PC-9 (cell line): Measurements from ENCODE around the gene ZNF552.
"Not testable (repeated sequence)": the region's sequence is repeated elsewhere in the genome, so short reads cannot be mapped to it uniquely, and the experiment has no call there.

Experiments used
- CTCF ChIP-seq: fragments of 200-600 bp; sonication (generic); conservative IDR thresholded peaks from 2 replicates; pipeline ENCODE4 v1.6.1; 2017; ENCODE audit warnings: mixed run types, antibody characterized with exemption, mild to moderate bottlenecking, moderate library complexity
- EZH2 ChIP-seq: fragments of 200-600 bp; sonication (generic); IDR thresholded peaks from 2 replicates; pipeline ENCODE4 v1.8.0; 2017; ENCODE audit warnings: antibody characterized with exemption, low read depth

- TF ChIP-seq CTCF, EZH2: not testable (repeated sequence)
Measured at GRCh38 chr19:57796580-57796979, 18.1 kb downstream of the ZNF552 start.
